GM19240 (cell line): Measurements from ENCODE around the gene IFNA4.
"Not testable (repeated sequence)": the region's sequence is repeated elsewhere in the genome, so short reads cannot be mapped to it uniquely, and the experiment has no call there.

Experiments
- DNase-seq: peaks from one replicate; pipeline ENCODE4 v3.0.0; 2011; ENCODE audit warnings: low spot score; ENCODE audit not compliant: insufficient read length

Gene IFNA4

DNA sequence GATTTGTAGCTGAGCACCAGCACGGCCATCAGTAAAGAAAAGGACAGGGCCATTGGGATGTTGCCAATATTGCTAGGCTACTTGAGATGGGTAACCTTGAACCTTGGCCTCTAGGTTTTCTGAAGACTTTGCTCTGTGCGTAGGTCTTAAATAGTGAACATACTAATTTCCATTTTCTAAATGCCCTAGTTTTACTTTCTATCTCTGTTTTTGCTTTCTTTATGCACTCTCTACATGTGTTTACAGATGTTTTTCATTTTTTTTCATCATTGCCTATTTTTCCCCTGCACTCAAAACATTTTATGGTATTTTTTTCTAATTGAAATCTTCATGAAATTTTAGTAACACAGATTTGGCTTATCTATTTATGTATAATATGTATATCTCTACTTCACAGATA lies 20.8 kb downstream of the IFNA4 start, which contains the start of gene IFNA21:
IFNA21 (minus strand) TSS at position 101 of the 400 bp plus-strand sequence; CDS start at position 53, 48 bp downstream.
- not testable (repeated sequence) for DNase-seq

DNA sequence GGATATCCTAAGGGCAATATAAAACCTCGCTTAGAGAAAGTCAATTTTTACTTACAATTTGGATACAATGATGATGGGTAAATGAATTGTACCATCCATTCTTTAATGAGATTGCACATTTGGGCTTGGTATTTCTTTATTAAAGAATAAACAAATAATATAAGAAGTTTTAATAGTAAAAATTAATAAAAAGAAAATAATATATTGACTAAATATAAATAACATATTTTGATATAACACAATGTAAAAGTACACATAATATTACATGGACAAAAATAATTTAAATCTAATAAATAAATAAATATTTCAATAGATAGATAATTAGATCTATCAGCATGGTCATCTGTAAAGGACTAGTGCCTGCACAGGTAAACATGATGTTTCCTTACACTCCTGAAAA lies 21.9 kb downstream of the IFNA4 start:
- DNase-seq: no peak

DNA sequence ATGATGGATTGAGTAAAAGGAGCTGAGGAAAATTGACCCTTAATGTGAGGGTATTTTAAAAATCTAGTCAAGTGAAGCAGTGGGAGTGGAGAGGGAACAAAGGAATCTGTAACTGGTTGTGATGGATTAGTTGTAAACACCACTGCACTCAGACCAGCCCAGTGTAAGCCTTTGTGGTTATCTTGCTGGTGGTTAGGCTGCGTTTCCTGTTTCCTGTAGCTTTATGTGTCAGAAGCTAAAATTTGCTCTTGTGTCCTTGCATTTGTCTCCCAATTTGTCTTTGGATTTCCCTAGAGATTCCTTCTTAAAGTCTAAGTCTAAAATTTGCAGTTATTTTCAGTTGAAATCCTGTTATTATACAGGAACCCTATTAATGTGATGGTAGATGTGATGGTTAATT lies 27.2 kb downstream of the IFNA4 start:
- no peak for DNase-seq

DNA sequence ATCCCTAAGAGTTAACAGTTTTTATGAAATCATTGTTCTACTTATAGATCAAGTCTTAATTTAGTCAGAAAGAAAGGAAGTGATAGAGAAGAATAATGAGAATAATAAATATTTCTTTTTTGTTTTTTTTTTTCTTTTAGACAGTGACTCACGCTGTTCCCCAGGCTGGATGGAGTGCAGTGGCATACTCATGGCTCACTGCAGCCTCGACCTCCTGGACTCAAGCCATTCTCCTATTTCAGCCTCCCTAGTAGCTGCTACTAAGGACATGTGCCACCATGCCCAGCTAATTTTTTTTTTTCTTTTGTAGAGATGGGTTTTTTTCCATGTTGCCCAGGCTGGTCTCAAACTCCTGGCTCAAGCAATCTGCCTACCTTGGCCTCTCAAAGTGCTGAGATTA lies 31.9 kb downstream of the IFNA4 start:
- DNase-seq: no peak

DNA sequence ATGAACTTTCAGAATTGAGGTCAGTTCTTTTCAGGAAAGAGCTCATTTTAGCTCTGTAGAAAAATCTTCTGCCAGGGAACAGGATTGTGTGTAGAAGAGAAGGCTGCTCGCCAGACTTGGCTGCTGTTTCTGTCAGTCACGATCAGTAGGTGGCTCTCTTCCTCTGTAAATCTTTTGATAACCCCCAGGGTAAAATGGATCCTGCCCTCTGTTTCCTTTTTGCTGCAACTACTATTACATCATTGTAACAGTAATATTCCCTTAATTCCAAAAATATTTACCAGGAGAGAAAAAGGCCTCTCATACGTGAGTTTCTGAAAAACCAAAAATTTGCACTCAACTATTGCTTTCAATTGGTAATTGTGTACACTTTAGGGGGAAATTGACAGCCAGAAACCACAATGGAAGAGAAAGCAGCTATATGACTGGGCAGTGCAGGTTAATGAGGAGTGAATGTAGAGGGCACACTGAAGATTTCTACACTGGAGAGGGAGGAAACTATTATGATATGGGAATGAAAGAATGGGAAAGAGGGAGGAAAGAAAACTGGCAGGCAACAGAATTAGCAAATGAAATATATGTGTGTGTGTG lies 33.3 kb downstream of the IFNA4 start:
- DNase-seq: no peak

DNA sequence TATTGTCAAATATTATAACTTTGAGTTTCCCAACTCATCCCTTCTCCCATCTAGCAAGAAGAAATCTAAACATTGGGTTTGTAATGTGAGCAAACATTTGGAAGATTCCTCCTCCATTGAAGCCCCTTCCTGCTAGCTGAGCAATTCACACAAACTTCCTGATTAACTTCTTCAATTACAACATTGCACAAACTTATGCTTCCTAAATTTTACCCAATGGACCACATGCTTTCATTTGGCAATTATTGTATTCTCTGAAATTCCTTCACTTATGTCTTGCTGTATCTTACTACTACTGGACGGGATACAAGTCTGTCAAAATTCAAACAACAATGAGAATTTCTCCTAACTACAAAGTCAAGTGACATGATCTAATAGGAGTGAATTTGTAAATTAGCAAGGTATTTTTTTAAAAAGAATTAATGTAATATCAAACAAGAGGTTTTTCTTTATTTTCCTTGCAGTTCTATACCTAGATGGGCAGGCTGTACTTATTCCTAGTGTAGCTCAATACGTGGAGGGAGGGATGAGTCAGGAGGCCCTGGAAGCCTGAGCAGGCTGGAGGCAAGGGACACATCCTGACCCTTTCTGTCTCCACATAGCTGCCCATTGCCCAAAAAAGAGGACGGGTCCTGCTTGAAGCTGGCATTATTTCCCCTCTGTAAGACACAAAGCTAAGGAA lies 33.9 kb downstream of the IFNA4 start:
- DNase-seq: no peak

DNA sequence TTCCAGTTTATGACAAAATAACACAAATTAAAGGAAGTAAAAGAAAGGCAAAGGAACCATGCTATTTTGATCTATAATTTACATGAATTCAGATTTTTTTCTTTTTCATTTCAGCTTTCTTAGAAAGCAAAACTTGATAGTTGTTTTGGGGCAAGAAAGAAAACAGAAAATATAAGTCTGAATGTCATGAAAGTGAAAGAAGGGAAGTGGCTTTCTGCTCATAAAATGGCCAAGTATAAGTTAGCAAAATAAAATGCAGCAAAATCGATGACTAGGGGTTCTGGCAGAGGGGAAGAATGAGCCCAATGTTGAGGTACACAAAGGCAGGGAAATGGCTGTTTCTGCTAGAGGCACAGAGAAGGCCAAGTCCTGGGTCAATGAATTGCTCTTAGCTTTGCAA lies 42.8 kb downstream of the IFNA4 start:
- no peak for DNase-seq

DNA sequence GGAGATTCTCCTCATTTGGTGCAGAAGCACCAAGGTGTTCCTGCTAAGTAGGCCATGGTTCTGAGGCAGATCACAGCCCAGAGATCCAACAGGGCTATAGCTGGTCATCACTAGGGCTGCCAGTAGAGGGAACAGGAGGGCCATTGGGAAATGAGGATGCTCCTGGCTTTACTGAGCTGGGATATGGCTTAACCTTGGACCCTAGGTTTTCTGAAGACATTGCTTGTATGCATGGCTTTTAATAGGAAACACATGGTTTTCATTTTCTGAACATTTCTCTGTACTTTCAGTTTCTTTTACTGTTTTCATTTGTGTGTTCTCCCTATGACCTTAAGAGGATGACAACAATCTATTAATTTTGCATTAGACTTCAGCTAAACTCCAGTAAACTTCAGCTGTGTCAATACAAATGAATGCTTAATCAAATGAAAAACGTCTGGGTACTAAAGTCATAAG lies 45.9 kb downstream of the IFNA4 start, which contains the start of gene IFNW1:
IFNW1 (minus strand) TSS at position 406 of the 456 bp plus-strand sequence; CDS start at position 144, 262 bp downstream.
- DNase-seq: no peak

DNA sequence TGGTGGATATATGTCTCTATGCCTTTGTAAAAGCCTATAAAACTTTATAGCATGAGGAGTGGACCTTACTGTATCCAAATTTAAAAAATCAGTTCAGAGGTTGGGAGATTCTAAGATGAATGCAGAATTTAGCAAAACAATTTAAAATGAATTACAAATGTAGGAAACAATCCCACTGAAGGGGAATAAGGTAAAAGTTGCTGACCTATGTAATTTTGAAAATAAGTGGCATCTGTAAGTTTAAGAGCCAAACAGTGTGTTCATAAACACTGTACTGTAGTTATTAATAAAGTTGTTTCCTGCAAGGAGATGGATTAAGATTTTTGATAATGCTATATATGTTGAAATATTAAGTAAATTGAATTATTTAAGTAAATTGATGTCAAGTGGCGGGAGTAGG lies 50.4 kb downstream of the IFNA4 start:
- no peak for DNase-seq
